Mesodermal cell (in vitro differentiated cells): ENCODE results near the gene ORC4.
A peak's percentile ranks its signal among the peaks of the same experiment; 100 is the strongest.

Source experiments
- H3K27ac ChIP-seq: 2 replicates; pipeline ENCODE4 v1.7.0; 2013; ENCODE audit warnings: mild to moderate bottlenecking, low read depth, low read length, moderate library complexity; ENCODE audit not compliant: severe bottlenecking
- H3K36me3 ChIP-seq: 2 replicates; pipeline ENCODE4 v1.7.1; 2013; ENCODE audit warnings: mild to moderate bottlenecking, low read length, moderate library complexity; ENCODE audit not compliant: control insufficient read depth, insufficient read depth
- H3K4me1 ChIP-seq: one replicate; pipeline ENCODE4 v1.7.1; 2013; ENCODE audit warnings: mild to moderate bottlenecking, low read length; ENCODE audit not compliant: insufficient read depth, control insufficient read depth, poor library complexity, severe bottlenecking
- H3K4me3 ChIP-seq: 2 replicates; pipeline ENCODE4 v1.7.0; 2013; ENCODE audit warnings: low read length, control low read depth, mild to moderate bottlenecking; ENCODE audit not compliant: insufficient read depth, poor library complexity, severe bottlenecking; ENCODE audit errors: extremely low read depth
- H3K9me3 ChIP-seq: 2 replicates; pipeline ENCODE4 v1.7.1; 2013; ENCODE audit warnings: mild to moderate bottlenecking, low read length, moderate library complexity; ENCODE audit not compliant: control insufficient read depth
- WGBS, 2 experiments: methylation state at CpG; one replicate each; pipeline ENCODE4 v1.1.5; 2013; ENCODE audit warnings: missing lambda C conversion rate in 2 of 2; ENCODE audit not compliant: insufficient coverage in 2 of 2; 5-methylcytosine and 5-hydroxymethylcytosine counted together

Gene ORC4

GRCh38 chr2:148042219-148042618 lies 21.7 kb upstream of the ORC4 start:
- no CpG with 5 or more reads among the region's 2 CpGs for WGBS, 2 experiments
- no peak overlapping the region for H3K27ac ChIP-seq
- H3K36me3 ChIP-seq, result peaks cover 2% of the 10 kb centered on the region
- H3K4me3 ChIP-seq, result no peak overlapping the region
- H3K9me3 ChIP-seq, result no peaks in the 10 kb centered on the region
- no peaks in the 10 kb centered on the region for H3K4me1 ChIP-seq

- no peak overlapping the region for H3K4me3 ChIP-seq
- H3K36me3 ChIP-seq, result peaks cover 2% of the 10 kb centered on the region
- H3K9me3 ChIP-seq, result no peaks in the 10 kb centered on the region
- WGBS, 2 experiments, result no CpG with 5 or more reads among the region's 1 CpG
- H3K4me1 ChIP-seq, result no peaks in the 10 kb centered on the region
- H3K27ac ChIP-seq, result no peak overlapping the region
Observed at GRCh38 chr2:148039783-148040182, 19.2 kb upstream of the ORC4 start.

GRCh38 chr2:148032215-148032614 lies 11.7 kb upstream of the ORC4 start:
- H3K27ac ChIP-seq, result no peak overlapping the region
- no peaks in the 10 kb centered on the region for H3K9me3 ChIP-seq
- H3K4me3 ChIP-seq, result no peak overlapping the region
- WGBS, 2 experiments, result 97 to 100% methylated on average over 3 of the region's 4 CpGs
- H3K4me1 ChIP-seq, result no peaks in the 10 kb centered on the region
- H3K36me3 ChIP-seq, result no peaks in the 10 kb centered on the region

- Histone ChIP-seq H3K9me3 (no peaks in the 10 kb centered on the region), H3K4me1 (no peaks in the 10 kb centered on the region), H3K4me3 (no peak overlapping the region), H3K27ac (no peak overlapping the region), H3K36me3 (no peaks in the 10 kb centered on the region)
Observed at GRCh38 chr2:148031152-148031551, 10.6 kb upstream of the ORC4 start.

GRCh38 chr2:148028781-148029180 lies 8.2 kb upstream of the ORC4 start:
- Histone ChIP-seq H3K4me3 (no peak overlapping the region), H3K27ac (no peak overlapping the region), H3K4me1 (no peaks in the 10 kb centered on the region), H3K9me3 (no peaks in the 10 kb centered on the region), H3K36me3 (peaks cover 2% of the 10 kb centered on the region)
- no CpG with 5 or more reads among the region's 1 CpG for WGBS, 2 experiments

GRCh38 chr2:148027822-148028221 lies 7.3 kb upstream of the ORC4 start:
- WGBS, 2 experiments, result no CpG with 5 or more reads among the region's 1 CpG
- H3K27ac ChIP-seq, result no peak overlapping the region
- H3K4me1 ChIP-seq, result no peaks in the 10 kb centered on the region

GRCh38 chr2:148026573-148026972 lies 6.0 kb upstream of the ORC4 start:
- WGBS, 2 experiments, result 100% methylated on average over 2 of the region's 2 CpGs
- Histone ChIP-seq H3K4me1 (no peaks in the 10 kb centered on the region), H3K27ac (no peak overlapping the region), H3K9me3 (no peaks in the 10 kb centered on the region), H3K36me3 (peaks cover 2% of the 10 kb centered on the region), H3K4me3 (no peak overlapping the region)

More at GRCh38 chr2:148027822-148028221, 7.3 kb upstream of the ORC4 start:
- Histone ChIP-seq H3K9me3 (no peaks in the 10 kb centered on the region), H3K36me3 (peaks cover 2% of the 10 kb centered on the region), H3K4me3 (no peak overlapping the region)

- Histone ChIP-seq H3K27ac (no peak overlapping the region), H3K4me1 (peaks cover 3% of the 10 kb centered on the region), H3K36me3 (peaks cover 2% of the 10 kb centered on the region), H3K9me3 (no peaks in the 10 kb centered on the region), H3K4me3 (no peak overlapping the region)
Observed at GRCh38 chr2:148023861-148024260, 3.3 kb upstream of the ORC4 start.

GRCh38 chr2:148022882-148023281 lies 2.3 kb upstream of the ORC4 start:
- Histone ChIP-seq H3K9me3 (no peaks in the 10 kb centered on the region), H3K4me3 (peak overlapping the region; percentile 85), H3K4me1 (peaks cover 7% of the 10 kb centered on the region), H3K27ac (no peak overlapping the region), H3K36me3 (peaks cover 2% of the 10 kb centered on the region)
- WGBS, 2 experiments, result no CpG with 5 or more reads among the region's 2 CpGs

GRCh38 chr2:148022351-148022750 lies 1.8 kb upstream of the ORC4 start:
- H3K4me1 ChIP-seq, result peaks cover 7% of the 10 kb centered on the region
- WGBS, 2 experiments, result no CpG with 5 or more reads among the region's 1 CpG
- peak overlapping the region; percentile 85 for H3K4me3 ChIP-seq
- H3K36me3 ChIP-seq, result peaks cover 2% of the 10 kb centered on the region
- no peaks in the 10 kb centered on the region for H3K9me3 ChIP-seq
- H3K27ac ChIP-seq, result no peak overlapping the region

GRCh38 chr2:148021886-148022285 lies 1.3 kb upstream of the ORC4 start:
- 0% methylated on average over 1 of the region's 3 CpGs for WGBS, 2 experiments
- peaks cover 7% of the 10 kb centered on the region for H3K4me1 ChIP-seq
- H3K36me3 ChIP-seq, result peaks cover 2% of the 10 kb centered on the region
- H3K9me3 ChIP-seq, result no peaks in the 10 kb centered on the region
- H3K27ac ChIP-seq, result peak overlapping the region; percentile 83
- H3K4me3 ChIP-seq, result peak overlapping the region; percentile 85
